ENCODE results near the gene BTBD6.

DNA sequence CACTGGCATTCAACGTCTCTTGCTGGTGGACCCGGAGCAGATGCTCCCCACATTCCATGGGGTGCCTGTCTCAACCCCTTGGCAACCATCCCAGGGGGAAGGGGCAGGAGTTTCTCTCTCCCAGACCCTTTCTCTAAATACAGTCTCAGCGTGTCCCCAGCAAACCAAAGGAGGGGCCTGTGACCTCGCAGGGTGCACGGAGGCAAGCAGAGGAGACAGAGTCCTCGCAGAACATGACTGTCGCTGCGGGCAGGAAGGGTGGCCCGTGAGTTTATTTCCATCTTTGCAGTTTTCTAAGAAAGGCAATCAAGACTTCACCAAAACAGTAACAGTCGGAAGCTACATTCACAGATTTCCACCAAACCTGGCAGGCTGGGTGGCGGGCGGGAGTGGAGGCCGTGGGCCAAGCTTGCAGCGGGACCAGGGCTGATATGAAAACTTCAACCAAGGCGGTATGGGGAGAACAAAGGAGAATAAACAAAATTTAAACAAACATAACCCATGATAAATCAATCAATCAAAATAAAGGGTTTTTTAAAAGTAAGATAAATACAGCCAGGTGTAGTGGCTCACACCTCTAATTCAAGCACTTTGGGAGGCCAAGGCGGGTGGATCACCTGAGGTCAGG is 33.9 kb downstream of the BTBD6 start:
- TF ChIP-seq POLR2AphosphoS5 (IDR thresholded peaks at IDR 0.05) = no peak
- no peak for TF ChIP-seq CTCF (IDR thresholded peaks at IDR 0.05)

All from transverse colon (tissue), 4 donors.